Right lobe of liver (tissue), 6 donors: ENCODE measurements around the gene KDM2B. TPM values are rescaled to one million over a fixed set of nuclear protein-coding genes. Genes with fewer than 3 reads are reported as not detected.

Experiments used
- ATAC-seq, 4 donors: fragments of 200-7000 bp; cut with Tn5 transposase; one replicate each; pipeline ENCODE4 v1.9.1; 2020; ENCODE audit warnings: mild to moderate bottlenecking in 4 of 4, moderate library complexity in 4 of 4
- DNase-seq, 3 donors: peaks; one replicate each; pipeline ENCODE4 v3.0.0-alpha.2; 2020
- H3K27ac ChIP-seq, 3 donors: fragments of 200-600 bp; one replicate each; pipeline ENCODE4 v1.8.0; 2022
- H3K27me3 ChIP-seq, 2 donors: fragments of 200-600 bp; one replicate each; pipeline ENCODE4 v1.8.0; 2022
- H3K36me3 ChIP-seq, 4 donors: fragments of 200-600 bp; sonication (generic) in 1 of 4; one replicate each; pipeline versions ENCODE4 v1.5.1 to v1.8.0; 2017 to 2022; ENCODE audit warnings: control low read depth in 1 of 4
- H3K4me1 ChIP-seq, 4 donors: fragments of 200-600 bp; sonication (generic) in 1 of 4; one replicate each; pipeline versions ENCODE4 v1.5.1 to v1.8.0; 2017 to 2022; ENCODE audit warnings: control low read depth in 1 of 4
- H3K4me3 ChIP-seq, 3 donors: fragments of 200-600 bp; one replicate each; pipeline ENCODE4 v1.8.0; 2022
- H3K9me3 ChIP-seq, 4 donors: fragments of 200-600 bp; sonication (generic) in 1 of 4; one replicate each; pipeline versions ENCODE4 v1.5.1 to v1.8.0; 2017 to 2022; ENCODE audit warnings: control low read depth in 1 of 4
- CTCF ChIP-seq, 4 donors: fragments of 200-600 bp in 3 of 4; fragments of 450-650 bp in 1 of 4; IDR thresholded peaks; one replicate each; pipeline versions ENCODE4 v1.5.1 to v1.8.0; 2016 to 2022; ENCODE audit warnings: antibody characterized with exemption in 4 of 4, mild to moderate bottlenecking in 2 of 4
- POLR2A ChIP-seq: fragments of 450-650 bp; IDR thresholded peaks from one replicate; pipeline ENCODE4 v1.6.1; 2017; ENCODE audit warnings: antibody characterized with exemption, mild to moderate bottlenecking
- WGBS: methylation state at CpG from one replicate; pipeline ENCODE4 v1.1.6; 2018; ENCODE audit warnings: low coverage, low lambda C conversion rate; ENCODE audit not compliant: insufficient coverage; ENCODE audit errors: missing lambda C conversion rate; 5-methylcytosine and 5-hydroxymethylcytosine counted together
- intact Hi-C, 2 donors: fragments of 100-400 bp; cut with DNase I; formaldehyde crosslinking; loops; one replicate each; pipeline versions ENCODE4 v1.11.2 to v1.14.1; 2022
- total RNA-seq, 6 experiments: library from RNA; depleted of rRNA in 2 of 6; stranded (reverse); fragments of >200 nt in 2 of 6; fragmentation: NEBNext Ultra II Directional in 3 of 6; extraction: Animal tissue kit (Norgen Biotek cat#: 25700) in 3 of 6; gene quantifications; one replicate each; pipeline versions ENCODE4 v1.1.0 to v1.2.4, GENCODE V29; 2016 to 2023
- donor health status: DM: no; HTN: yes; CAD: no.
- donor health status: DM: no; HTN: no; CAD: no.
- donor health status: DM: no; HTN: no; CAD: no.
- donor health status: DM: no; HTN: yes; CAD: no.
- donor health status: DM: no; HTN: yes; CAD: no.

KDM2B gene
- total RNA-seq, 6 experiments from 2014 or later, result 4.8 to 22.8 (median 9.8) TPM

GRCh38 chr12:121558956-121559355 lies 21.9 kb downstream of the KDM2B start:
- Histone ChIP-seq H3K36me3 (no peaks in the 10 kb centered on the region), H3K27ac (no peak overlapping the region), H3K4me1 (no peaks in the 10 kb centered on the region), H3K27me3 (no peaks in the 10 kb centered on the region), H3K4me3 (no peak overlapping the region), H3K9me3 (no peaks in the 10 kb centered on the region)
- WGBS, result 96% methylated on average over 5 of the region's 7 CpGs
- ATAC-seq (peak in 2 of 4 donors; percentile 17 to 37), DNase-seq (no peak)
- intact Hi-C loops, result loop anchor here in 1 of 2 donors (10.0 kb wide), 3 partner anchors 64 to 116 kb away; partner anchors contain the start of gene ORAI1
- TF ChIP-seq CTCF (IDR thresholded peaks at IDR 0.05), result no peak
- TF ChIP-seq POLR2A, result no peak

- ATAC-seq (peak; percentile 82 to 91 (median 85)), DNase-seq (peak in 1 of 3 donors; percentile 71)
- Histone ChIP-seq H3K27ac (peak overlapping the region in 2 of 3 donors; percentile 64 to 69), H3K4me1 (peaks cover 0 to 20% (median 8%) of the 10 kb centered on the region in 4 donors), H3K4me3 (no peak overlapping the region), H3K27me3 (no peaks in the 10 kb centered on the region), H3K9me3 (no peaks in the 10 kb centered on the region), H3K36me3 (no peaks in the 10 kb centered on the region)
- WGBS, result 27% methylated on average over 6 of the region's 13 CpGs
- intact Hi-C loops, result loop anchor here in 1 of 2 donors (10.0 kb wide), 3 partner anchors 56 to 124 kb away; partner anchors contain the start of gene ORAI1
- no peak for TF ChIP-seq CTCF (IDR thresholded peaks at IDR 0.05)
- TF ChIP-seq POLR2A, result no peak
Measured at GRCh38 chr12:121550974-121551634, 29.7 kb downstream of the KDM2B start.

- WGBS, result 80% methylated on average over 1 of the region's 7 CpGs
- intact Hi-C loops, result no loop called here
- no peaks in the 10 kb centered on the region for H3K27me3 ChIP-seq
- no peaks in the 10 kb centered on the region for H3K36me3 ChIP-seq
- peaks cover 0 to 20% (median 8%) of the 10 kb centered on the region in 4 donors for H3K4me1 ChIP-seq
- H3K9me3 ChIP-seq, result no peaks in the 10 kb centered on the region
- H3K27ac ChIP-seq, result no peak overlapping the region
- no peak for DNase-seq
- TF ChIP-seq CTCF (IDR thresholded peaks at IDR 0.05), result no peak
- no peak for TF ChIP-seq POLR2A
- no peak overlapping the region for H3K4me3 ChIP-seq
- ATAC-seq, result no peak
Measured at GRCh38 chr12:121549075-121549474, 31.7 kb downstream of the KDM2B start.

GRCh38 chr12:121545480-121545879 lies 35.3 kb downstream of the KDM2B start:
- Histone ChIP-seq H3K4me3 (no peak overlapping the region), H3K4me1 (peaks cover 0 to 5% (median 2%) of the 10 kb centered on the region in 4 donors), H3K27ac (no peak overlapping the region), H3K9me3 (no peaks in the 10 kb centered on the region), H3K27me3 (no peaks in the 10 kb centered on the region), H3K36me3 (no peaks in the 10 kb centered on the region)
- ATAC-seq, result no peak
- intact Hi-C loops, result no loop called here
- TF ChIP-seq POLR2A, result no peak
- TF ChIP-seq CTCF (IDR thresholded peaks at IDR 0.05), result no peak
- WGBS, result 87% methylated on average over 6 of the region's 6 CpGs
- DNase-seq, result no peak
